Inferior parietal cortex (tissue), 1 donor: ENCODE data around the gene RASL10A.

Experiments used
- DNase-seq: peaks from one replicate; pipeline ENCODE4 v3.0.0-alpha.2; 2016; ENCODE audit errors: extremely low spot score

Gene RASL10A

DNA sequence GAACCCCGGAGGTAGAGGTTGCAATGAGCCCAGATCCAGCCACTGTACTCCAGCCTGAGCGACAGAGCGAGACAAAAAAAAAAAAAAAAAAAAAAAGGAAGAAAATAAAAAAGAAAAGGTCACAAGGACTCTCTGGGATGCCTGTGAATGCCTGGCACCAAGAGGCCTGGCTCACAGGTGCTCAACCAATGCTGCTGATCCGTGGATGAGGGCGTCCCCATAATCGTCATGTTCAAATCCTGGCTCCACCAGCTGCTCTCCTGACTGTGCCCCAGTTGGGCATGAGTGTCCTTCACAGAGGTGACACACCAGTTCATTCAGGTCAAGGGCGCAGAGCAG is 9.7 kb downstream of the RASL10A start:
- DNase-seq = no peak

DNA sequence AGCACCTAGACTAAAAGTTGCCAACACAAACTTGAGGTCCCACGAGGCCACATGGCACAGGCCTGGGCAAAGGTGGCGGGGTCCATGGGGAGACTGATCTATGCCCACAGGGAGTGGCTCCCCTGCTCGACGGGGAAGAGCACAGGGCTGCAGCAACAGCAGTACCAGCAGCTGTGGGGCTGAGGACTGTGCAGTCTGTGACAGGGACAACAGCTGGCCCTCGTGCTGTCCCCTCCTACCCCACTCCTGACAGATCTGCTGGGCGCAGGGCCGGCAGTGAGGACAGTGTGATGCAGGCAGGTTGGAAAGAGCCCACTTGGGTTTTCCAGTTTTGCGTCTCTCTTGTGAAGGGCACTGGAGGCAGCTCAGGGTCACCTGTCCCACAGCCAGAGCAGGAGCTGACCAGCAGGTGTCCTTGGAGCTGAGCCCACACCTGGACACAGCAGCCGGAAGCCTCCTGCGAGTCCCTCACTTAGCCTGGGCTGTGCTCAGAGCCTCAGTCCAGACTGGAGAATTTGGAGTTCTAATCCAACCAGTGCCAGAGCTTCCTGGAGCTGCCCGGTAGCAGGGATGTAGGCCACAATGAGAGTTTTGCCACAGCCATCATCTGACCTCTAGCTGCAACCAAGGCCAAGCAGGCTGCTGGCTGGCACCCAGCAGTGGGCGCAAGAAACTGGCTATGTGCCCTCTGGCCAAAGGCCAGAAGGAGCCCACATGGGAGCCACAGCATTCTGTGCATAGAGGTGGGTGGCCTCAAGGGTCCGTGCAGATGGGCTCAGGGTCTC is 12.6 kb downstream of the RASL10A start:
- DNase-seq = no peak

DNA sequence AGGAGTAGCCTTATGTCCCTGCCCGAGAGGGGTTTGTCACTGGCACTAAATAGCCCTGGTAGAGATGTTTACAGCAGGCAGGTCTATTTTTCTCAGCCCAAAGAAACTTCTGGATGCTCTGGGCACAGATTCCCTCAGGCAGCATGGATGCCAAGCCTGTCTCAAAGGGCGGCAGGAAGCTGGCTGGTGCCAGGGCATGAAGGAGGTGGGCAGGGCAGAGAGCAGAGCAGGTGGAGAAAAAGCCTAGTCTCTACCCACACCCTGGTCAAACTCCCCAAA is 13.2 kb downstream of the RASL10A start:
- no peak for DNase-seq

- DNase-seq = no peak
Measured at GRCh38 chr22:29301716-29302401, 13.6 kb downstream of the RASL10A start.

DNA sequence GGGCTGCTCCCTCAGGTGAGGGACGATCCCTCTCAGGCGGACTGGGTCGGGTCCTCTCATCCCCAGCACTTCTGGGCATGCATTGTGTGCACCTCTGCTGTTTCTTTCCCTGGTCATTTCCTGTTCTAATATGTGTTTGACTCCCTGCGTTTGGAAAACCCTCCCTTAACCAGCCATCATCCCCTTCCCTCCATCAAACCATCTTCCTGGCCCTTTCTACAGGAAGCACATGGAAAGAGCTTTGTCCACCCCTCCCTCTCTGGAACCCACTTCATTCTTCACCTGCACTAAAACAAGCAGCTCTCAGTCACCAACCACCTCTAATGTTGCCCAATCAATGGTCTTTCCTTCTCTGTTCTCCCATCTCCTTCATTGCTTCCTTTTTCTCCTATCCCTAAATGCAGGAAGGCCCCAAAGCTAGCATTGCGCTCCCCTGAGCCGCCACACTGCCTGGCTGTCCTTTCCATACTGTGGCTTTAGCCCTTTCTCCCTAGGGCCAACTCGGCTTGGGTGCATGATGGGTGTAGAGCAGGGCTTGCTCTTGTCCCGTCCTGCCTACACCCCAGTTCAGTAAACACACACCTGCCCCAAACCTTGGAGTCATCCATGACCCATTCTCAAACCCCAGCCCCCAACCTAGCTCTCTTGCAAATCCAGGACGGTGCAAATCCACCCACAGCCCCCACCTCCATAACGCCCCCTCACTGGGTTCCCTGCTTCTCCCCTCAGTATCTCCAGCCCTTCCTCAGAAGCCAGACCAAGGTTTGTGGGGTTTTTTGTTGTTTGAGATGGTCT is 14.5 kb downstream of the RASL10A start:
- no peak for DNase-seq

- no peak for DNase-seq
Measured at GRCh38 chr22:29300467-29300806, 15.1 kb downstream of the RASL10A start.

GRCh38 chr22:29299136-29299900 is 16.2 kb downstream of the RASL10A start:
- DNase-seq = no peak

GRCh38 chr22:29298641-29299040 is 16.9 kb downstream of the RASL10A start:
- no peak for DNase-seq

GRCh38 chr22:29292379-29292778 is 23.1 kb downstream of the RASL10A start:
- no peak for DNase-seq

- DNase-seq = no peak
Measured at GRCh38 chr22:29291215-29291614, 24.3 kb downstream of the RASL10A start.

DNA sequence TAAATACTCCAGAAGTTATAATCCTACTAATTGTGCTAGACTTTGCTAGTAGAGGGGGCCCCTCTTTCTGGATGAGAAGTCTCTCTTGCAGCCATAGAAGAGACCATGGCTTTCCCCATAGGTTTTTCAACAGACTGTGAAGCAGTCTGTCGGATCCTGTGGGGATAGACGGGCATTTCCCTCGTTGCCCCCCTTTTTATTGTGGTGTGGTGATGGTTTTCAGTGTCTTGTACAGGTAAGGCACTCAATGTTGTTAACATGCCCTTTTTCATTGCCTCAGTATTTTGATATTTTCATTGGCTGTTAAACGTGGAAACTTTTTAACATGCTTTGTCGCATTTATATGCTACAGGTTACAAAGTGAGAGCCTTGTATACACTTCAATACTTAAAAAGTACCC is 25.4 kb downstream of the RASL10A start:
- DNase-seq = no peak

DNA sequence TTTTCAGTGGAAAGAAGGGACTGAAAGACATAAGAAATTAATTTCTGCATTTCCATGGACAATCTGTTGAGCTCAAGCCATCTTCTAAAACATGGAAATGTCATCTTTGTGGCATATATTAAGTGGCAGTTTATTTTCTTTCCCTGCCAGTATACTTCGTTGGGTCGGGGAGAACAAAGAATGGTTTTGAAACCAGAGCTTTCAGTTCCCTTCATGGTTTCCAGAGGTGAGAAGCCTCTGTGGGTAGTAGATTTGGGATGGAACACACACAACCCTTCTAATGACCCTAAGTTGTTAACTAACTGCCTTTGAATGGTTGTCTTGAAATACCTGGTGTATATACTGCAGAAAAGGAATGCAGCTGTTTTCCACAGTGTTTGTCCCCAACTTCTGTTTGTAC is 26.7 kb downstream of the RASL10A start:
- DNase-seq = no peak

DNA sequence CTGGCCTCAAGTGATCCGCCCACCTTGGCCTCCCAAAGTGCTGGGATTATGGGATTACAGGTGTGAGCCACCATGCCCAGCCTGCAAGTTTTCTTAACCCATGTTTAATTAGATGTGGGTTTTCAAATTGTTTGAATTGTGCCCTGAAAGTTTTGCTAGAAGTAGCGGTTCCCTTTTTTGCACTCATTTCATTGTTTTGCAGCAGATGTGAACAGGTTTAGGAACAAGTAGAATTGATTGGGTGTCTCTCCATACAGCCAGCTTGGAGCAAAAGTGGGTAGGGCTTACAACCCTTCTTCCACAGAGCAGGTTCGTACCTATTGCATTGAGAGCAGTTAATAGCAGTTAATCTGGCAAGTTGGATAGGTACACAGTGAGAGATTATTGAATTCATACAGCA is 31.3 kb downstream of the RASL10A start:
- DNase-seq = no peak

DNA sequence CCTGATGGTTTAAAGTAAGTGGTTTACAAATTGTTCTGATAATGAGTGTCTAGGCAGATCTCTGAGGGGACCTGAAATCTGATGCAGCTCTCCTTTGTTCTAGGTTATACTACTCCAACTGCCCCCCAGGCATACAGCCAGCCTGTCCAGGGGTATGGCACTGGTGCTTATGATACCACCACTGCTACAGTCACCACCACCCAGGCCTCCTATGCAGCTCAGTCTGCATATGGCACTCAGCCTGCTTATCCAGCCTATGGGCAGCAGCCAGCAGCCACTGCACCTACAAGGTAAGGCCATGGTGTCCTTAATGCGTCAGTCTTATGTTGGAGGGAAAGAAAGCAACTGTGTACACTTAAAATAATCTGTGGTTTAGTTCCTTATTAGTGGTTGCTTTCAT is 37.6 kb downstream of the RASL10A start:
- no peak for DNase-seq

- DNase-seq = no peak
Measured at GRCh38 chr22:29275819-29276565, 39.5 kb downstream of the RASL10A start.

GRCh38 chr22:29275167-29275566 is 40.3 kb downstream of the RASL10A start:
- no peak for DNase-seq

GRCh38 chr22:29272624-29273023 is 42.9 kb downstream of the RASL10A start:
- no peak for DNase-seq

- no peak for DNase-seq
Measured at GRCh38 chr22:29270475-29271271, 44.8 kb downstream of the RASL10A start.

- no peak for DNase-seq
Measured at GRCh38 chr22:29269731-29270474, 45.6 kb downstream of the RASL10A start.

- DNase-seq = no peak
Measured at GRCh38 chr22:29269230-29269604, 46.3 kb downstream of the RASL10A start.
